OCI-LY3 (cell line): ENCODE data around the gene AHNAK2.

ENCODE experiments used
- H2AFZ ChIP-seq: fragments of 200-600, 300-600 bp; shearing (Covaris generic); 2 replicates; pipeline ENCODE4 v1.6.0; 2014; ENCODE audit warnings: antibody characterized with exemption, low read depth, low read length
- H3K27ac ChIP-seq: fragments of 200-600, 300-600 bp; sonication (generic); 2 replicates; pipeline ENCODE4 v1.5.1; 2014; ENCODE audit warnings: mild to moderate bottlenecking, low read length, moderate library complexity, mixed read lengths
- H3K27me3 ChIP-seq: fragments of 200-600, 300-600 bp; sonication (generic); 2 replicates; pipeline ENCODE4 v1.6.1; 2014; ENCODE audit warnings: low read depth, low read length, mixed read lengths
- H3K36me3 ChIP-seq: fragments of 200-600, 300-600 bp; sonication (generic); replicated peaks from 2 replicates; pipeline ENCODE3; 2014; ENCODE audit warnings: low read depth, low read length, mixed read lengths
- H3K4me1 ChIP-seq: fragments of 300-600, 200-600 bp; sonication (generic); 2 replicates; pipeline ENCODE4 v1.6.1; 2014; ENCODE audit warnings: low read length, mixed read lengths
- H3K4me2 ChIP-seq: fragments of 200-600, 300-600 bp; sonication (generic); 2 replicates; pipeline ENCODE4 v1.6.1; 2014; ENCODE audit warnings: low read length, mixed read lengths
- H3K4me3 ChIP-seq: fragments of 300-600, 200-600 bp; sonication (generic); 2 replicates; pipeline ENCODE4 v1.5.1; 2014; ENCODE audit warnings: antibody characterized with exemption, mild to moderate bottlenecking, low read length, moderate library complexity
- H3K79me2 ChIP-seq: fragments of 300-600, 200-600 bp; shearing (Covaris generic); 2 replicates; pipeline ENCODE4 v1.6.1; 2014; ENCODE audit warnings: mild to moderate bottlenecking, low read length, mixed read lengths
- H3K9ac ChIP-seq: fragments of 300-600, 200-600 bp; shearing (Covaris generic); 2 replicates; pipeline ENCODE4 v1.6.0; 2014; ENCODE audit warnings: mild to moderate bottlenecking, low read length, moderate library complexity
- H3K9me3 ChIP-seq: fragments of 200-600, 300-600 bp; shearing (Covaris generic); 2 replicates; pipeline ENCODE4 v1.6.1; 2014; ENCODE audit warnings: low read length, mixed read lengths; ENCODE audit not compliant: insufficient read depth
- H4K20me1 ChIP-seq: fragments of 200-600, 300-600 bp; sonication (generic); 2 replicates; pipeline ENCODE4 v1.6.1; 2016; ENCODE audit warnings: low read length, mixed read lengths; ENCODE audit not compliant: insufficient read depth
- EZH2phosphoT487 ChIP-seq: fragments of 200-600 bp; shearing (Covaris generic); IDR thresholded peaks from 2 replicates; pipeline ENCODE4 v1.6.1; 2018; ENCODE audit warnings: antibody characterized with exemption, mixed run types, low read depth
- TF ChIP-seq, protein P1 (sequence below): fragments of 200-600, 300-600 bp; sonication (generic); IDR thresholded peaks from 2 replicates; pipeline ENCODE4 v1.5.1; 2014; ENCODE audit warnings: antibody characterized with exemption, low read length, low read depth

The AHNAK2 gene

GRCh38 chr14:105014032-105014431, 35.9 kb upstream of the AHNAK2 start:
- Histone ChIP-seq H3K9me3 (no peaks in the 10 kb centered on the region), H4K20me1 (peaks cover 99% of the 10 kb centered on the region), H3K9ac (no peak overlapping the region), H3K36me3 (peaks cover 68% of the 10 kb centered on the region), H3K27ac (no peak overlapping the region), H3K4me1 (peaks cover 45% of the 10 kb centered on the region), H3K4me3 (no peak overlapping the region), H3K4me2 (no peak overlapping the region), H2AFZ (no peak overlapping the region), H3K79me2 (peaks cover 100% of the 10 kb centered on the region), H3K27me3 (no peaks in the 10 kb centered on the region)
- TF ChIP-seq, protein P1, sequence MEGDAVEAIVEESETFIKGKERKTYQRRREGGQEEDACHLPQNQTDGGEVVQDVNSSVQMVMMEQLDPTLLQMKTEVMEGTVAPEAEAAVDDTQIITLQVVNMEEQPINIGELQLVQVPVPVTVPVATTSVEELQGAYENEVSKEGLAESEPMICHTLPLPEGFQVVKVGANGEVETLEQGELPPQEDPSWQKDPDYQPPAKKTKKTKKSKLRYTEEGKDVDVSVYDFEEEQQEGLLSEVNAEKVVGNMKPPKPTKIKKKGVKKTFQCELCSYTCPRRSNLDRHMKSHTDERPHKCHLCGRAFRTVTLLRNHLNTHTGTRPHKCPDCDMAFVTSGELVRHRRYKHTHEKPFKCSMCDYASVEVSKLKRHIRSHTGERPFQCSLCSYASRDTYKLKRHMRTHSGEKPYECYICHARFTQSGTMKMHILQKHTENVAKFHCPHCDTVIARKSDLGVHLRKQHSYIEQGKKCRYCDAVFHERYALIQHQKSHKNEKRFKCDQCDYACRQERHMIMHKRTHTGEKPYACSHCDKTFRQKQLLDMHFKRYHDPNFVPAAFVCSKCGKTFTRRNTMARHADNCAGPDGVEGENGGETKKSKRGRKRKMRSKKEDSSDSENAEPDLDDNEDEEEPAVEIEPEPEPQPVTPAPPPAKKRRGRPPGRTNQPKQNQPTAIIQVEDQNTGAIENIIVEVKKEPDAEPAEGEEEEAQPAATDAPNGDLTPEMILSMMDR: no peak
- TF ChIP-seq EZH2phosphoT487: no peak

GRCh38 chr14:105013150-105013785, 35.1 kb upstream of the AHNAK2 start:
- Histone ChIP-seq H4K20me1 (peaks cover 94% of the 10 kb centered on the region), H3K27me3 (no peaks in the 10 kb centered on the region)

GRCh38 chr14:105012171-105012985, 34.2 kb upstream of the AHNAK2 start:
- Histone ChIP-seq H2AFZ (no peak overlapping the region), H3K36me3 (peaks cover 64% of the 10 kb centered on the region), H3K9ac (no peak overlapping the region), H4K20me1 (peaks cover 93% of the 10 kb centered on the region), H3K4me2 (no peak overlapping the region), H3K27me3 (no peaks in the 10 kb centered on the region), H3K4me1 (peaks cover 32% of the 10 kb centered on the region), H3K27ac (no peak overlapping the region), H3K9me3 (no peaks in the 10 kb centered on the region), H3K79me2 (peaks cover 94% of the 10 kb centered on the region), H3K4me3 (no peak overlapping the region)
- TF ChIP-seq, protein P1: peak; percentile 57
- TF ChIP-seq EZH2phosphoT487: no peak

More at GRCh38 chr14:105013150-105013785, 35.1 kb upstream of the AHNAK2 start:
- no peak overlapping the region for H3K4me3 ChIP-seq
- no peak overlapping the region for H3K27ac ChIP-seq
- H3K36me3 ChIP-seq: peaks cover 65% of the 10 kb centered on the region
- peaks cover 39% of the 10 kb centered on the region for H3K4me1 ChIP-seq
- H3K9me3 ChIP-seq: no peaks in the 10 kb centered on the region
- TF ChIP-seq EZH2phosphoT487: no peak
- TF ChIP-seq, protein P1: no peak
- peaks cover 94% of the 10 kb centered on the region for H3K79me2 ChIP-seq
- H3K9ac ChIP-seq: no peak overlapping the region
- H2AFZ ChIP-seq: no peak overlapping the region
- no peak overlapping the region for H3K4me2 ChIP-seq

DNA sequence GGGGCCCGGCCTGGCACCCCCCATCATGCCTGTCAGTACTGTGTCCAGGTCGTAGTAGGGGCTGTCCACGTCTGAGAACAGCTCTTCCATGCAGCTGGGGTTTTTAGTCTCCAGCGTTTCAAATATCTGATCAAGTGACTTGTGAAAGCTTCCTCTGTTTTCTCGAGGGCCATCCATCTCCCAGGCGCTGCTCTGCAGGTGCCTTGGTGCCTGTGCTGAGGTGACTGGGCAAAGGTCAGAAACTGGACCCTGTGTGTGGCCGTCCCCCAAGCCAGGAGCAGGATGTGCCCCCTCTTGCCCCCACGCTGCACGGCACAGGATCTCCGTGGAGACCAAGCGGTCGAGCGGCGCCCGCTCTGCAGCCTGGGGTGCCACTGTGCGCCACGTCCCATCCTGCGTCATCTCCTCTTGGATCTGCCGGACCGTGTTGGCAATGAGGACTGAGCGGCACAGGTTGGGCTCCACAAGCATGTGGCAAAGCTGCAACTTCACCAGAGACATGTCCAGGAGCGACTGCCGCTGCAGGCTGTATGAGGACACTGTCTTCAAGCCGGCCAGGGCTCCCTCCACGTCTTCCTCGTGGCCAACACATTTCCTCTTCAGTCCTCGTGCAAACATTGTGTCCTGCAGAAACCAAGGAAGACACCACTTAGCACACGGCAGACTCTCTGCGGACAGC, 33.3 kb upstream of the AHNAK2 start:
- Histone ChIP-seq H4K20me1 (peaks cover 92% of the 10 kb centered on the region), H2AFZ (no peak overlapping the region), H3K27me3 (no peaks in the 10 kb centered on the region), H3K36me3 (peaks cover 66% of the 10 kb centered on the region), H3K79me2 (peaks cover 93% of the 10 kb centered on the region), H3K4me3 (no peak overlapping the region), H3K27ac (no peak overlapping the region), H3K9me3 (no peaks in the 10 kb centered on the region), H3K4me1 (peaks cover 26% of the 10 kb centered on the region), H3K9ac (no peak overlapping the region), H3K4me2 (no peak overlapping the region)
- TF ChIP-seq, protein P1: no peak
